ENCODE data around the gene C1orf174.

The C1orf174 gene

GRCh38 chr1:3909615-3910014 lies 9.5 kb upstream of the C1orf174 start:
- no peak for DNase-seq (ENCODE audit: low read depth)

- no peak for DNase-seq (ENCODE audit: low read depth)
These were observed 8.9 kb upstream of the C1orf174 start for GRCh38 chr1:3908886-3909517.

- no peak for DNase-seq (ENCODE audit: low read depth)
These were observed 7.6 kb upstream of the C1orf174 start for GRCh38 chr1:3907621-3908165.

- no peak for DNase-seq (ENCODE audit: low read depth)
These were observed 7.0 kb upstream of the C1orf174 start for GRCh38 chr1:3907031-3907534.

DNA sequence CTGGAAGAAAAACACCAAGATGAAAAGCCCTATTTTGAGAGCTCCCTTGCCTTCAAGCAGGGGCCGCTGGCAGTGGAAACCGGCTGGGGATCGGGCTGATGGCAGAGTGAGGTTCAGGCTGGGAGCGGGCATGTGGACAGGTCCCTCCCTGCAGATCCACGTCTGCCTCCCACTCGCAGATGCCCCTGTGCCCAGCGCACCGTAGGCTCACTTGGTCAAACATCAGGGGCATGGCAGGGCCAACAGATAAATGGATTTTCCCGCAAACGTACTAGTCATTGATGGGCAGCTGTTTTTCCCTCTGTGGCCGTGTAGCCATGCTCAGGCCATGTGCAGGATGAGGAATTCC lies 6.6 kb upstream of the C1orf174 start:
- DNase-seq (ENCODE audit: low read depth): no peak

DNA sequence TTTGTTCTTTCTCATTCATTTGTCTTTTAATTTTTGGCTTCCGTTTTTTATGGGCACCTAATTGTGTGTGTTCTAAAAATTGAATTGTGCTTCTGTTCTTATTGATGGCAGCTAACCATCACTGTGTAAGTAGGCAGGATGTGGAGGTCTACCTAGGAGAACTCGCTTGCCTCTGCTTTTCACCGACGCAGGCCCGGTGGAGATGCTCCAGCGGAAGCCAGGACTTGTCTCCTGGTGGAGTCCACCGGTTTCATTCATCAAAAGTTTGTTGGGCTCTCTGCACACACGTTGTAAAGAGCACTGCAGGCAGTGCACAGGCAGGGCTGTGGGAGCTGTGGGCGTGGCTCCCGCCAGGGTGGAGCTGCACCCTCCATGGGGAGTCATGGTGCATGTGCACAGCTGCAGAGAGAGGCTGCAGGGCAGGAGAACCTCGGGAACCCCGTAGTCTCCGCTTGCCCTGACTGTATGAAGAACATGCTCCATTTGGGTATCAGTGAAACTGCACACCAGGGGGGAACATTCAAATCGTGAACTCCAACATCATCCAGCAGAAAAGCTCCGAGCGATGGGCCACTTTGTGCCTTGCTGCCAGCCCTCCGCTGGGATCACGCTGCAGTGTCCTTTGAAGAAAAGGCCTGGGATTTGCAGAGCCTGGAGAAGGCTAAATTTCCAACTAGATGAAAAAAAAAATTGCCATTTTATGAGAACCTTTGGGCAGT lies 6.0 kb upstream of the C1orf174 start:
- DNase-seq (ENCODE audit: low read depth): no peak

DNA sequence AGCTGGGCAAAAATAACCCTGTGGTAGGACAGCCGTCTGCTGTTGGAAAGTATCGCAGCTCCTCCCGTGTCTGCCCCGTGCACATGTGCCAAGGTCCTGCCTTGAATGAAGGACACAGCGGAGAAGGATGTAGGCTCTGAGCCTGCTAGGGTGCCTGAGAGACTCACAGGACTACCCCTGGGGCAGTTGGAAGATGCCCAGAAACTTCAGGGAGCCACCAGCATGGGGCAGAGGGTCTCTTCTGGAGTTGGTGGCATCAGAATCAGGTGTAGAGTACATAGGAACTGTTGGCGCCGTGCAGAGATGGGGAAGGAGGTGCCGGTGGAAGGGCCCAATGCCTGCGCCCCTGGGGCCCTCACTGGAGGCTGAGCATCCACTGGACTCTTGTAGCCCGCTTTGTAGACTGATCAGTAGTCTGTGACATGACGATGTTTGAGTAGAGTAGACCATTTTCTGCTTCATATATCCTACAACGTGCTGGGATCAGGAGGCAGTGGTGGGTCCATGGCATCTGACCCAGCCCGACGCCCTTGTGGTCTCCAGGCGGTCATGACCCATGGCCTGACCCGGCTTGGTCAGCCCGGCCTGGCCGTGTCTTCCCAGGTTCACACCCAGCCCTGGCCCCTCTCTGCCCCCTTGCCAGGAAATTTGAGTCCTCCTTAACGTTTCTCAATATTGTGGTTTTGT lies 5.3 kb upstream of the C1orf174 start:
- no peak for DNase-seq (ENCODE audit: low read depth)

GRCh38 chr1:3904843-3905185 lies 4.7 kb upstream of the C1orf174 start:
- no peak for DNase-seq (ENCODE audit: low read depth)

DNA sequence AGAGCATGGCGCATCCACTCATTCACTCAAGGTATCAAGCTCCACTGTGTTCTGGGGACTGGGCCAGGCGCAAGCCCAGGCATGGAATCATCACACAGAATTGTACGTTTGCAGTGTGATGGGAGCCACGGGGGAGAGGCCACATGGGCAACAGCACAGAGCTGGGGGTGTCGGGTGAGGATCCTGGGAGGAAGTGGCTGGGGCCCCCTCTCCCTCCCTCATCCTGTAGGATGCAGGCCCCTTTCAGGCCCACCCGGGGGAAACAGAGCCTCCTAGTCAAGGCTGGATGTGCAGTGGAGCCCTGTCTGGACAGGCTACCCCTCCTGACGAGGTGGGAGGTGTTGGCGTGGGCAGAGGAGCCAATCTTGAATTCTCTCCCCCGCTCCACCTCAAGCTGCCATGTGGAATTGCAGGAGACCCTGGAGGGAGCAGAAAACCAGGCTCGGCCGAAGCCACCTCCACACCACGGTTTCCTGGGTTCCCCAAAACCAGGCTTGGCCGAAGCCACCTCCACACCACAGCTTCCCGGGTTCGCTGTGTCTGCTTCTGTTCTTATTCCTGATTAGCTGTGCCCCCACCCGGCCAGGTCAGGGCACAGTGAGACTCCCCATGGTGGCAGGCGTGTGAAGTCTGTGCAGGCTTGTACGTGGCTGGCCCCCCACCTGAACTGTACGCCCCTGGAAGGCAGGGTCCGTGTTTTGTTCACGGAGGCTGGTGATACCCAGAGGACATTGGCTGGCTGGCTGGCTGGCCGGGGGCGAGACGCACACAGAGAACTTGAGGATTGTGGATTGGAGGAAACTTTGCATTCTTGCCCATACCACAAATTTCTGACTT lies 4.2 kb upstream of the C1orf174 start:
- DNase-seq (ENCODE audit: low read depth): no peak

DNA sequence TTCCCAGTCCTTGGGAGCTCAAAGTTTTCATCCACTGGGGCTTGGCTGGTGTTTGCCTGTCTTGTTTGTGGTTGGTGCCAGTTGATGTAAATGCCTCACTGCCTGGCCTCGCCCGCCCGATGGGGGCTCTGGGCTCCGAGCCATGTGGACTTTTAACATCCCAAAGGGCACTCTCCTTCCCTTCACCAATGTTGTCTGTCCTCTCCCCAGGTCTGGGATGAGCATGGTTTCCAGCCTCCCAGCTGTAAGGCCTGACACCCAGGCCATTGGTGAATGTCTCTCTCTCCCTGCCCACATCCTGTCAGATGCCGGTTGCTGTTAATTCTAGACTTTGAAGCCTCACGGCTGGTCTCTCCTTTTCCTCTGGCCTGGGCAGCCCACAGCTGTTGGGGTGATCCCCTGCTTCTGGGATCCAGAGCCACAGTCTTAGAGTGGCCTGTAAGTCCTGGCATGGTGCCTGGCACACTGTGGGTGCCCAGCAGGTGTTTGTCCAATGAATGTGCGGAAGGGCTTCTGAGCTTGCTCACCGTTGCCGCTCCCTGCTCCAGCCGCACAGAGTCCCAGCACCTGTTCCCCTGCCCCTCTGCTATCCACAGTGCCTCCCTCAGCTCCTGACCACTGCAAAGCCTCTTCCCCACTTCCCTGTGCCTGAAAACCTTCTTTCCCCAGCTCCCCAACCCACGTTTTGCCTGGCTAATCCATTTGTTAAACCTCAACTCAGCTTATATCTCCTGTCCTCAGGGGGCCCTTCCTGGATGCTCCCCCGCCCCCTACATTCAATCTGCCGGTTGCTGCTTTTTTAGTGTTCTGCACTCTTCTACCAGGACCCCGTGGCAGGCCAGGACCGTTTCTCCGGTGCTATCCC lies 3.3 kb upstream of the C1orf174 start:
- DNase-seq (ENCODE audit: low read depth): no peak

DNA sequence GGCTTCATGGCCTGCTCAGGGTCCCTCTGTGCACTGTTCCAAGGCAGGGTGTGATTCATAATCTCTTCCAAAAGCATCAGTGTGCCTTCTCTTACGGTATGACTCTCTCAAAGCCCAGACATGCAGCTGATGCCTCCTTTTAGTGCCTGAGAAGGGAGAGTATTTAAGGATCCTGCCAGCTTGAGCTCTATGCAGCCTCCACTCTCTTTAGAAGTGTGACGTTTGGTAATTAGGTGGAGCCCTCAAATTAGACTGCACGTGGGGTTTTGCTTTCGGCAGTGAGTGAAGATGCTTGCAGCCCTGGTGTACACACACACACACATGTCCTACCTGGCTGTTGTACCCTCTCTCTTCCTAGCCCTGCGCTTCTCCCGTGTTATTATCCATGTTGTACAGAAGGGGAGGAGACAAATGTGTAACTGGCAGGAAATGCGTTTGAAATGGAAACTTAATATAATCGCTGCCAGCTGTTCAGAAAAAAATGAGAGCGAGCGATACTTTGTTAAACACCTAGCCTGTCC lies 2.6 kb upstream of the C1orf174 start:
- DNase-seq (ENCODE audit: low read depth): no peak

GRCh38 chr1:3902111-3902511 lies 2.0 kb upstream of the C1orf174 start:
- no peak for DNase-seq (ENCODE audit: low read depth)

GRCh38 chr1:3900969-3901529 lies 977 bp upstream of the C1orf174 start:
- peak; percentile 64 for DNase-seq (ENCODE audit: low read depth)

DNA sequence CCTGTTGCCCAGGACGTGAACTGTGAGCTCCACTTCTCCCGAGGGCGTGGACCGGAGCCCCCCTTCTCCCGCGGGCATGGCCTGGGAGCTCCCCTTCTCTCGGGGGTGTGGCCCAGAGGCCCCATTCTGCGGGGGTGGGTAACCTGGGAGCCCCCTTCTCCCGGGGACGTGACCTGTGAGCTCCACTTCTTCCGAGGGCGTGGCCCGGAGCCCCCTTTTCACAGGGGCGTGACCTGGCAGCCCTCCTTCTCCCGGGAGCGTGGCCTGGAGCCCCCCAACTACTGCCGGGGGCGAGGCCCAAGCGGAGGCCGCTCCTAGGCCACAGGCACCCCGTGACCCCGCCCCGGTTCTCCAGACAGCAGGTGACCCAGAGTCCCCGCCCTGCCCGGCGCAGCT lies 320 bp downstream of the C1orf174 start:
- no peak for DNase-seq (ENCODE audit: low read depth)

GRCh38 chr1:3898994-3899753 lies 898 bp downstream of the C1orf174 start:
- no peak for DNase-seq (ENCODE audit: low read depth)

DNA sequence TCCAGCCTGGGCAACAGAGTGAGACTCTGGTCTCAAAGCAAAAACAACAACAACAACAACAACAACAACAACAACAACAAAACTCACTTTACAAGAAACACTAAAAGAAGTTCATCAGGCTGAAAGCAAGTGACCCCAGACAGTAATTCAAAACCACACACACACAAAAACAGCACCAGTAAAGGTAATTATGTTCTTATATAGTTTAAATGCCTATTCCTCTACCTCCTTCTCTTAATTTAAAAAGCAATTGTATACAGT lies 1.7 kb downstream of the C1orf174 start:
- no peak for DNase-seq (ENCODE audit: low read depth)

- DNase-seq (ENCODE audit: low read depth): no peak
These were observed 3.6 kb downstream of the C1orf174 start for GRCh38 chr1:3896396-3897000.

DNA sequence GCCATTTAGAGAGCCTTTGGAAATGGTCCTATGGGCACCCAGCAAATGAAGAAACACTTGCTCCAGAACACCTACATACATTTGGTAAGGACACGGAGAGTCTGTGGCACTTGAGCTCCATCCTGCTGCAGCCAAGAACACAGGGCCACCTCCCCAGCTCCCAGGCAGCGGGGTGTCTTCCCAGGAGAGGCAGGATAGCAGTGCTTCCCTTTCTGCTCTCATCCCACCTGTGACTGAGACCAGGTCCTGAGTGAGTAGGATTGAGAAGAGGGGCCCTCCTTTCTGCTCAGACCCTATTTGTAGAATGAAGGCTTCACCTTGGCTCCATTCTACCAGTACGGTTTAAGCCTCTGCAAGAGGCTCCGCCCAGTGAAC lies 4.1 kb downstream of the C1orf174 start:
- no peak for DNase-seq (ENCODE audit: low read depth)

DNA sequence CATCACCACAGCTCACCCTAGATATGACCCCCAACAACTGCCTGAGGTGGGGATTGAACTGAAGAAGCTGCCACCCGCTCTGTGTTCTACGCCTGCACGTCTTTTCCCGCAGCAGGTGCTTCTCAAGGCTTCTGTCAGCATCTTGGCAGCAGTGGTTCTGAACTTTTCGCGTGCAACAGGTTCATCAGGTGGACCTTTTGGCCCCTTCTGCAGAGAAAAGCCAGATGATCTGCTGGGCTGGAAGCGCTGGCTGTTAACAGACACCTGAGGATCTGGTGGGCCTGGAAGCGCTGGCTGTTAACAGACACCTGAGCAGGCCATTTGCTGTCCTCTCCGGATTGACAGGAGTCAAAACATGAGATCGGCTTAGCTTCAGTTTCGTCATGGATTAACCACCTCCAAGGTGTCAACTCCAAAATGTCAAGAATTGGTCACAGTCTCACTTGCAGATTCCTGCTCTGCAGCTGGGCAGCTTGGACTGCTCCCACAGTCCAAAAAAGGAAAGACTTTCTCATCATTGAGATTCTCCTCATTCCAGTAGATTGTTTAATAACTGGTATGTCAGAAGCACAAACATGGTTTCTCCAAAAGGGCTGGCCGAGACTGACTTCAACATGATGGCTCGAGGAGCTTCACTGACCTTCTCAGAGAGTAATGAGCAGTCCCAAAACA lies 4.7 kb downstream of the C1orf174 start:
- no peak for DNase-seq (ENCODE audit: low read depth)
